Measurements from ENCODE around the gene FHIT.

FHIT gene

GRCh38 chr3:60810881-60811280, 440.4 kb downstream of the FHIT start:
- TF ChIP-seq CTCF (IDR thresholded peaks at IDR 0.05; ENCODE audit: borderline replicate concordance, control extremely low read depth, extremely low read depth, insufficient read depth, missing control alignments): no peak
- in situ Hi-C loops (cut with MboI; ENCODE audit: low sequenced_read_pairs, unreplicated experiment): no loop called here

GRCh38 chr3:60809857-60810610, 441.2 kb downstream of the FHIT start:
- DNase-seq (ENCODE audit: low spot score): no peak
- in situ Hi-C loops (cut with MboI; ENCODE audit: low sequenced_read_pairs, unreplicated experiment): no loop called here
- no peak for TF ChIP-seq CTCF (IDR thresholded peaks at IDR 0.05; ENCODE audit: borderline replicate concordance, control extremely low read depth, extremely low read depth, insufficient read depth, missing control alignments)

More at GRCh38 chr3:60810881-60811280, 440.4 kb downstream of the FHIT start:
- no peak for DNase-seq (ENCODE audit: low spot score)

- in situ Hi-C loops (cut with MboI; ENCODE audit: low sequenced_read_pairs, unreplicated experiment): no loop called here
- TF ChIP-seq CTCF (IDR thresholded peaks at IDR 0.05; ENCODE audit: borderline replicate concordance, control extremely low read depth, extremely low read depth, insufficient read depth, missing control alignments): no peak
- no peak for DNase-seq (ENCODE audit: low spot score)
These were observed 447.8 kb downstream of the FHIT start for GRCh38 chr3:60803216-60804173.

GRCh38 chr3:60801307-60801706, 449.9 kb downstream of the FHIT start:
- in situ Hi-C loops (cut with MboI; ENCODE audit: low sequenced_read_pairs, unreplicated experiment): no loop called here
- TF ChIP-seq CTCF (IDR thresholded peaks at IDR 0.05; ENCODE audit: borderline replicate concordance, control extremely low read depth, extremely low read depth, insufficient read depth, missing control alignments): no peak
- no peak for DNase-seq (ENCODE audit: low spot score)

GRCh38 chr3:60798456-60798855, 452.8 kb downstream of the FHIT start:
- DNase-seq (ENCODE audit: low spot score): no peak
- in situ Hi-C loops (cut with MboI; ENCODE audit: low sequenced_read_pairs, unreplicated experiment): no loop called here
- no peak for TF ChIP-seq CTCF (IDR thresholded peaks at IDR 0.05; ENCODE audit: borderline replicate concordance, control extremely low read depth, extremely low read depth, insufficient read depth, missing control alignments)

- TF ChIP-seq CTCF (IDR thresholded peaks at IDR 0.05; ENCODE audit: borderline replicate concordance, control extremely low read depth, extremely low read depth, insufficient read depth, missing control alignments): no peak
- DNase-seq (ENCODE audit: low spot score): no peak
- in situ Hi-C loops (cut with MboI; ENCODE audit: low sequenced_read_pairs, unreplicated experiment): no loop called here
These were observed 458.9 kb downstream of the FHIT start for GRCh38 chr3:60792249-60792852.
